Heart right ventricle (tissue), 16 donors: ENCODE measurements around the gene SCYGR8. TPM values are rescaled to one million over a fixed set of nuclear protein-coding genes. Genes with fewer than 3 reads are reported as not detected.

Experiments
- ATAC-seq, 8 donors: fragments of 200-7000 bp; cut with Tn5 transposase; one replicate each; pipeline ENCODE4 v1.9.1; 2020; ENCODE audit warnings: mild to moderate bottlenecking in 8 of 8, moderate library complexity in 8 of 8, moderate number of reproducible peaks in 1 of 8
- DNase-seq, 2 donors: peaks; one replicate each; pipeline ENCODE4 v3.0.0-alpha.2; 2020
- H3K27ac ChIP-seq, 10 donors: fragments of 200-600 bp; sonication (generic) in 2 of 10; one replicate each; pipeline versions ENCODE4 v1.5.0 to v1.8.0; 2020 to 2022; ENCODE audit warnings: mild to moderate bottlenecking in 3 of 10
- H3K27me3 ChIP-seq, 7 donors: fragments of 200-600 bp; one replicate each; pipeline ENCODE4 v1.8.0; 2021 to 2022; ENCODE audit warnings: mild to moderate bottlenecking in 2 of 7
- H3K36me3 ChIP-seq, 9 donors: fragments of 200-600 bp; sonication (generic) in 1 of 9; one replicate each; pipeline versions ENCODE4 v1.5.0 to v1.8.0; 2020 to 2022; ENCODE audit warnings: mild to moderate bottlenecking in 2 of 9
- H3K4me1 ChIP-seq, 9 donors: fragments of 200-600 bp; sonication (generic) in 1 of 9; one replicate each; pipeline versions ENCODE4 v1.5.0 to v1.8.0; 2020 to 2022; ENCODE audit warnings: mild to moderate bottlenecking in 4 of 9
- H3K4me3 ChIP-seq, 10 donors: fragments of 200-600 bp; sonication (generic) in 2 of 10; one replicate each; pipeline versions ENCODE4 v1.5.0 to v1.8.0; 2020 to 2022; ENCODE audit warnings: mild to moderate bottlenecking in 7 of 10, moderate library complexity in 2 of 10
- H3K9me3 ChIP-seq, 11 donors: fragments of 200-600 bp in 10 of 11; sonication (generic) in 2 of 11; one replicate each; pipeline versions ENCODE4 v1.5.0 to v1.8.0; 2013 to 2022; ENCODE audit warnings: mild to moderate bottlenecking in 2 of 11, control low read depth in 1 of 11, moderate library complexity in 1 of 11
- CTCF ChIP-seq, 9 donors: fragments of 200-600 bp; sonication (generic) in 2 of 9; IDR thresholded peaks; one replicate each; pipeline versions ENCODE4 v1.5.0 to v1.8.0; 2021 to 2022; ENCODE audit warnings: antibody characterized with exemption in 9 of 9, mild to moderate bottlenecking in 5 of 9, moderate library complexity in 1 of 9
- WGBS, 2 donors: extraction: QIAGEN DNeasy Blood & Tissue Kit; methylation state at CpG; one replicate each; pipeline ENCODE4 v1.1.7; 2013; ENCODE audit warnings: inconsistent platforms in 1 of 2; 5-methylcytosine and 5-hydroxymethylcytosine counted together
- intact Hi-C, 10 donors: fragments of 100-400 bp; cut with DNase I; formaldehyde crosslinking; loops; one replicate each; pipeline versions ENCODE4 v1.11.1 to v1.14.2; 2022
- polyA plus RNA-seq, 2 donors: library from polyadenylated mRNA; stranded (reverse); fragments of 200-250 nt; gene quantifications; one replicate each; pipeline ENCODE4 v1.2.3, GENCODE V29; 2013
- total RNA-seq, 10 donors: library from RNA; stranded (reverse); fragmentation: NEBNext Ultra II Directional in 3 of 10; extraction: Animal tissue kit (Norgen Biotek cat#: 25700) in 3 of 10; gene quantifications; one replicate each; pipeline versions ENCODE4 v1.2.1 to v1.2.4, GENCODE V29; 2021 to 2023
- donor health status: Arrhythmogenic right ventricular cardiomyopathy.
- donor health status: ischemic (EF 13 %, LVEDD 7.1; RV severe dilation, severe dysfunction).
- donor health status: healthy with polysubstance abuse.
- donor health status: DM: no; HTN: yes; CAD: no.
- donor health status: DM: no; HTN: no; CAD: no.
- donor health status: ischemic (EF 25% LVEDD 6.9; RV normal size, moderate dysfunction).
- donor health status: ischemic (EF 25% LVEDD 5.7; RV mildly dilated, moderate dysfunction).
- donor health status: healthy.
- donor health status: DM: yes; HTN: yes; CAD: no.
- donor health status: Ischemic cardiomyopathy.
- donor health status: ischemic (EF 35%, LVEDD 5.7; RV mildly dilated, moderate dysfunction).
- donor health status: nonischemic (EF 11% LVEDD 7.7; RV severe dilation, severe dysfunction).
- donor health status: DM: yes; HTN: yes; CAD: no.
- donor health status: PGD.
- donor health status: ischemic (EF 29% LVEDD 5.4; RV normal size, mild dysfunction).
- donor health status: nonischemic (EF 23%, LVEDD 6.1; RV moderate dilation, normal function).

Gene SCYGR8
- total and polyA plus RNA-seq, 12 donors: not detected

DNA sequence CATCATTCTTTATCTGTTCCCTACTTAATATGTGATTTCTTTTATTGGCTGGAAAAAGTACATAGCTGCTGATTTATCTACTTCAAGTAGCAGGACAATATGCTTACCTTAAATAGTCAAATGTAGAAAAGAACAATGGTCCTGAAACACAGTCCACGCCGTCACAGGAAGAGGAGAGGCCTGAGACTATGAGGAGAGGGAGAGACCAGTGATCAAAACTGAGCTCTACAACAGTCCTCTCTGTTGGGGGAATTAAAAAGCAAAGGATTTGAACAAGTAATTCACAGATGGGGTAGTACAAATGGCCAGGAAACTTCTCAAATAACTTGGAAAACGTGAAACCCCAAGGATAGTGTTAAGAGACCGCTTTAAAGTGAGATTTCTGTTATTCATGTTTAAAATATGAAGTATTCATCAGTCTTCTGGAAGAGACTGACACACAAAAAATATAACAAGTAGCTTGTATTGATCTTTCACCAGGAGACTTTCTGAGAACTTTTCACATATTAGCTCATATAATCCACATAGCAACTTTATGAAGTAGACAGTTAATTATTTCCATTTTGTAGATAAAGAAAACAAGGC, 20.2 kb downstream of the SCYGR8 start:
- H3K36me3 ChIP-seq: no peaks in the 10 kb centered on the region
- DNase-seq (no peak), ATAC-seq (peak in 4 of 8 donors; percentile 24 to 57 (median 40))
- H3K4me1 ChIP-seq: peaks cover 0 to 8% (median 5%) of the 10 kb centered on the region in 9 donors
- TF ChIP-seq CTCF (IDR thresholded peaks at IDR 0.05): no peak
- H3K27me3 ChIP-seq: no peaks in the 10 kb centered on the region
- no peaks in the 10 kb centered on the region for H3K9me3 ChIP-seq
- 43 to 47% methylated on average over 4 of the region's 4 CpGs for WGBS, 2 donors
- no peak overlapping the region for H3K4me3 ChIP-seq
- intact Hi-C loops: loop anchor here (1.0 to 10.0 kb wide), 16 partner anchors 104 to 631 kb away; partner anchors contain the start of gene AGFG1 (in 4 of the 10)
- H3K27ac ChIP-seq: peak overlapping the region in 7 of 10 donors; percentile 3 to 41 (median 29)

- Histone ChIP-seq H3K27me3 (no peaks in the 10 kb centered on the region), H3K4me3 (no peak overlapping the region), H3K27ac (peak overlapping the region in 6 of 10 donors; percentile 3 to 41 (median 22)), H3K36me3 (no peaks in the 10 kb centered on the region), H3K4me1 (peaks cover 0 to 8% (median 5%) of the 10 kb centered on the region in 9 donors), H3K9me3 (no peaks in the 10 kb centered on the region)
- WGBS, 2 donors: 20 to 23% methylated on average over 11 of the region's 11 CpGs
- DNase-seq (peak; percentile 70 to 76), ATAC-seq (peak; percentile 90 to 99 (median 96))
- peak; percentile 69 to 93 (median 87) for TF ChIP-seq CTCF (IDR thresholded peaks at IDR 0.05)
- intact Hi-C loops: loop anchor here (1.0 to 10.0 kb wide), 16 partner anchors 104 to 632 kb away; partner anchors contain the start of gene AGFG1 (in 4 of the 10)
Measured at GRCh38 chr2:227766373-227766883, 20.7 kb downstream of the SCYGR8 start.

DNA sequence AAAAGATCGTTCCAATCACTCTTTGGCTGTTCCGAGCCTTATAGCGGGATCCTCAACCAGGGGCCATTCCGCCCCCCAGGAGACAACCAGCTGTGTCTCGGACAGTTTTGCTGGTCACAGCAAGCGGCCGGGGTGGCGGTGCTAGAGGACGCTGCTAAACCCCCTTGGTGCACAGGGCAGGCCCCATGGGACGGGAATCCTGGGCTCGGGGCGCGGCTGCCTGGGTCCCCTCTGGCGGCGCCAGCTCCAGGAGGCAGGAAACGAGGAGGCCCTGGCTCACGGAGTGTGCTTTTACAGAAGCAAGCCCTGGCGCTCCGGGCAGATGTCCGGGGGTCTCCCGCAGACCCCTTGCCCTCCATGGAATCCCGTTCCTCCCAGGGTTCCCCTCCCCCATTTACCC, 22.1 kb downstream of the SCYGR8 start:
- intact Hi-C loops: loop anchor here (2.0 to 10.0 kb wide), 14 partner anchors 106 to 633 kb away; partner anchors contain the start of gene AGFG1 (in 4 of the 10)
- ATAC-seq: no peak

GRCh38 chr2:227772197-227772661, 26.5 kb downstream of the SCYGR8 start:
- ATAC-seq (no peak), DNase-seq (no peak)
- Histone ChIP-seq H3K27me3 (peaks cover 0 to 8% (median 0%) of the 10 kb centered on the region in 7 donors), H3K27ac (no peak overlapping the region), H3K4me3 (no peak overlapping the region), H3K4me1 (no peaks in the 10 kb centered on the region), H3K36me3 (no peaks in the 10 kb centered on the region), H3K9me3 (no peaks in the 10 kb centered on the region)
- TF ChIP-seq CTCF (IDR thresholded peaks at IDR 0.05): no peak
- intact Hi-C loops: no loop called here
- 75 to 78% methylated on average over 5 of the region's 5 CpGs for WGBS, 2 donors

More for the DNA sequence above, 22.1 kb downstream of the SCYGR8 start:
- no peak for DNase-seq
- Histone ChIP-seq H3K4me1 (peaks cover 0 to 8% (median 5%) of the 10 kb centered on the region in 9 donors), H3K36me3 (no peaks in the 10 kb centered on the region), H3K27me3 (no peaks in the 10 kb centered on the region), H3K27ac (no peak overlapping the region), H3K9me3 (no peaks in the 10 kb centered on the region), H3K4me3 (no peak overlapping the region)
- 91 to 92% methylated on average over 22 of the region's 22 CpGs for WGBS, 2 donors
- TF ChIP-seq CTCF (IDR thresholded peaks at IDR 0.05): no peak
